HFFc6 (cell line): ENCODE data around the gene TRIAP1. TPM values are rescaled to one million over a fixed set of nuclear protein-coding genes. Genes with fewer than 3 reads are reported as not detected.
A peak's percentile ranks its signal among the peaks of the same experiment; 100 is the strongest.
"Not testable (repeated sequence)": the region's sequence is repeated elsewhere in the genome, so short reads cannot be mapped to it uniquely, and the experiment has no call there.

Experiments used
- DNase-seq: peaks from one replicate; pipeline ENCODE4 v3.0.0-alpha.2; 2018
- H3K27ac Mint-ChIP-seq: 2 replicates; pipeline ENCODE4 v1.8.0; 2020; ENCODE audit warnings: mild to moderate bottlenecking, mixed read lengths
- H3K27me3 Mint-ChIP-seq: 2 replicates; pipeline ENCODE4 v1.8.0; 2021; ENCODE audit warnings: mild to moderate bottlenecking, moderate library complexity, mixed read lengths; ENCODE audit not compliant: insufficient read depth
- H3K36me3 Mint-ChIP-seq: 2 replicates; pipeline ENCODE4 v1.8.0; 2021; ENCODE audit warnings: low read depth, mixed read lengths
- H3K4me1 Mint-ChIP-seq: 2 replicates; pipeline ENCODE4 v1.8.0; 2020; ENCODE audit warnings: low read depth, mixed read lengths
- H3K4me3 Mint-ChIP-seq: 2 replicates; pipeline ENCODE4 v1.8.0; 2020; ENCODE audit warnings: mild to moderate bottlenecking, moderate library complexity, mixed read lengths
- H3K9me3 Mint-ChIP-seq: 2 replicates; pipeline ENCODE4 v1.8.0; 2020; ENCODE audit warnings: mild to moderate bottlenecking, mixed read lengths
- total RNA-seq, 6 experiments: library from RNA; stranded (reverse); fragmentation: NEBNext Ultra II Directional; extraction: Animal tissue kit (Norgen Biotek cat#: 25700); gene quantifications; 2 replicates in 1 of 6; 3 replicates in 5 of 6; pipeline ENCODE4 v1.2.3, GENCODE V29; 2021
- TF ChIP-seq, protein P1 (sequence below): fragments of 200-600 bp; sonication (generic); IDR thresholded peaks from 2 replicates; pipeline ENCODE4 v1.5.0; 2021; ENCODE audit warnings: antibody characterized with exemption, mild to moderate bottlenecking

TRIAP1 gene
- total RNA-seq, 6 experiments from 2014 or later: 37.9 to 49.0 (median 41.6) TPM

DNA sequence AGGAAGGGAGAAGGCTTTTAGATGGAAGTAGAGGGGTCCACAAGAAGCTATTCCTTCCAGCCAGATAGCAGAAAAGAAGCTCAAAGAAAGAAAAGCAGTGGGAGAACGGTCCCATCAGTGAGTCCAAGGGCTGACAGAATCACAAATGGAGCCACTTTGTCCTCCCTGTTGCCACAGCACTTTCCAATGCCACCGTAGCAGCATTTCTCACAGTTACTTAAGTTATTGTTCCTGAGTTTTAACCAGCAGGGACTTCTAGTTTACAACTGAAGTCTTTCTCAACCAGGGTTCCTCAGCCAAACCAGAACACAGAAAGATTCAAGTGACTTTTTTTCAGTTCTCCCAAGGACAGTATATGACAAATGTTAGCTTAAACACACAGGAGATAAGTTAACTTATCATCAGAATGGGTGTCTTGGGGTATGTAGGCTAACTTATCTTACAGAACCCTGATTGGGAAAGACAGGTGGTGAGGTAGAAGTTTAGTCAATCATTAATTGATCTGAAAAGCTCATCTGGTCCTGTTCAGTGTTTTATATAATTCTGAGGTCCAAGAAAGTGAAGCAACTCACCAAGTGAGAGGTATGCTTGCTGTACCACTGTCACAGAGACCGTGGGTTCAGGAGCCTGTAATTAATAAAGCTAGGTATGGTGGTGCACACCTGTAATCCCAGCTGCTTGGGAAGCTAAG, 7.0 kb upstream of the TRIAP1 start:
- DNase-seq: no peak
- Mint-ChIP-seq H3K27ac (0 out of 2 replicates have a peak overlapping the region, but pooled peaks have one; percentile 31), H3K36me3 (peaks cover 18% of the 10 kb centered on the region), H3K27me3 (peaks cover 3% of the 10 kb centered on the region; the same call in 1 of the 2 replicates), H3K9me3 (no peaks in the 10 kb centered on the region), H3K4me3 (no peak overlapping the region), H3K4me1 (peaks cover 8% of the 10 kb centered on the region; the same call in 1 of the 2 replicates)
- TF ChIP-seq, protein P1, sequence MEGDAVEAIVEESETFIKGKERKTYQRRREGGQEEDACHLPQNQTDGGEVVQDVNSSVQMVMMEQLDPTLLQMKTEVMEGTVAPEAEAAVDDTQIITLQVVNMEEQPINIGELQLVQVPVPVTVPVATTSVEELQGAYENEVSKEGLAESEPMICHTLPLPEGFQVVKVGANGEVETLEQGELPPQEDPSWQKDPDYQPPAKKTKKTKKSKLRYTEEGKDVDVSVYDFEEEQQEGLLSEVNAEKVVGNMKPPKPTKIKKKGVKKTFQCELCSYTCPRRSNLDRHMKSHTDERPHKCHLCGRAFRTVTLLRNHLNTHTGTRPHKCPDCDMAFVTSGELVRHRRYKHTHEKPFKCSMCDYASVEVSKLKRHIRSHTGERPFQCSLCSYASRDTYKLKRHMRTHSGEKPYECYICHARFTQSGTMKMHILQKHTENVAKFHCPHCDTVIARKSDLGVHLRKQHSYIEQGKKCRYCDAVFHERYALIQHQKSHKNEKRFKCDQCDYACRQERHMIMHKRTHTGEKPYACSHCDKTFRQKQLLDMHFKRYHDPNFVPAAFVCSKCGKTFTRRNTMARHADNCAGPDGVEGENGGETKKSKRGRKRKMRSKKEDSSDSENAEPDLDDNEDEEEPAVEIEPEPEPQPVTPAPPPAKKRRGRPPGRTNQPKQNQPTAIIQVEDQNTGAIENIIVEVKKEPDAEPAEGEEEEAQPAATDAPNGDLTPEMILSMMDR: no peak

DNA sequence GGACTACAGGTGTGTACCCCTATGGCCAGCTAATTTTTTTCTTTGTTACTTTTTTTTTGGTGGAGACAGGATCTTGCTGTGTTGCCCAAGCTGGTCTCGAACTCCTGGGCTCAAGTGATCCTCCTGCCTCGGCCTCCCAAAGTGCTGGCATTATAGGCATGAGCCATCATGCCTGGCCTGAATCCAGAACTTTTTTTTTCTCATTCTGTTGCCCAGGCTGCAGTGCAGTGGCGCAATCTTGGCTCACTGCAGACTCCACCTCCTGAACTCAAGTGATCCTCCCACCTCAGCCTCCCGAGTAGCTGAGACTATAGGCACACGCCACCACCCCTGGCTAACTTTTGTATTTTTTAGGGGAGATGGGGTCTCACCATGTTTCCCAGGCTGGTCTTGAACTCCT, 6.3 kb upstream of the TRIAP1 start:
- H3K27me3 Mint-ChIP-seq, H3K4me3 Mint-ChIP-seq, H3K9me3 Mint-ChIP-seq, DNase-seq: not testable (repeated sequence)
- Mint-ChIP-seq H3K36me3 (peaks cover 21% of the 10 kb centered on the region), H3K4me1 (peaks cover 11% of the 10 kb centered on the region), H3K27ac (0 out of 2 replicates have a peak overlapping the region, but pooled peaks have one; percentile 31)

DNA sequence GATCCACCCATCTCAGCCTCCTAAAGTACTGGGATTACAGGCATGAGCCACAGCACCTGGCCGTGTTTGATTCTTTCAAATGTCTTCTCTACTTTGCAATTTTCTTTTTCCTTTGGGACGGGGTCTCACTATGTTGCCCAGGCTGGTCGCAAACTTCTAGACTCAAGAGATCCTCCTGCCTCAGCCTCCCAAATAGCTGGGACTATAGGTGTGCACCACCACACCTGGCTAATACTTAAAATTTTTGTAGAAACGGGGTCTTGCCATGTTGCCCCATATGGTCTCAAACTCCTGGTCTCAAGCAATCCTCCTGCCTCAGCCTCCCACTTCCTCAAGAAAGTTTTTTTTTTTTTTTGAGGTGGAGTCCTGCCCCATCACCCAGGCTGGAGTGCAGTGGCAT, 1.8 kb upstream of the TRIAP1 start:
- no peak for DNase-seq
- peak overlapping the region; percentile 99 for H3K4me3 Mint-ChIP-seq
- peaks cover 25% of the 10 kb centered on the region for H3K36me3 Mint-ChIP-seq
- no peak overlapping the region for H3K27ac Mint-ChIP-seq
- TF ChIP-seq, protein P1: no peak
- peaks cover 30% of the 10 kb centered on the region for H3K4me1 Mint-ChIP-seq
- H3K27me3 Mint-ChIP-seq: no peaks in the 10 kb centered on the region
- no peaks in the 10 kb centered on the region for H3K9me3 Mint-ChIP-seq

DNA sequence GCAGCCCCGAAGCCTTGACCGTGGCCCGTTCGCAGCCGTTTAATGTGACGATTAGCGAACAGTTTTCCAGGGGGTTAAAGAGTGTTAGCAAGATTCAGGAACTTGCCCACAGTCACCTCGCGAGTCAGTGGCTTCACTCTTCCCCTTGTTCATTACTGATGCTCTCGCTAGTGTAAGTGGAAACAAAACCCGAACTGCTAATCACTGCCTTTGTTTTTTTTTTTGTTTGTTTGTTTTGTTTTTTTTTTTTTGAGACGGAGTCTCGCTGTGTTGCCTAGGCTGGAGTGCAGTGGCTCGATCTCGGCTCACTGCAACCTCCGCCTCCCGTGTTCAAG, 627 bp upstream of the TRIAP1 start:
- Mint-ChIP-seq H3K4me3 (peak overlapping the region; percentile 99), H3K27ac (peak overlapping the region; percentile 88), H3K36me3 (peaks cover 25% of the 10 kb centered on the region), H3K4me1 (peaks cover 30% of the 10 kb centered on the region)
- not testable (repeated sequence) for H3K27me3 Mint-ChIP-seq, DNase-seq, H3K9me3 Mint-ChIP-seq

DNA sequence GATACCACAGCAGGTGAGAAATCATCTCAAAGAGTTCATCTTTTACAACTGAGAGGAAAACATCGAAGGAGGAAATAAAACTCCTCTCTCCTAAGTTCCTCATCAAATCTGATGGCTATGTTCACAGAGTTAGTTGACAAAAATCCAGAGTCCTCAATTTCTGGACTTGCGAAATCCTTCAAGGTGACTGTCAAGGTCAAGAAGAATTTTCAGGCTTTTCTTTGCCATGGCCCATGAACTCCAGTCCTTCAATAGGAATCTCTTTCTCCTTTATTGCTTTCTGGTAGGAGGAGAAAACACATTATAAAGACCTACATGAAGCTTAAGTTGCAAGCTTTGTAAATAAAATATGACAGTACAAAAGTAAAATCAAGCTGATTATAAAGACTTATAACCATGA, 1.5 kb downstream of the TRIAP1 start:
- H3K27ac Mint-ChIP-seq: no peak overlapping the region

DNA sequence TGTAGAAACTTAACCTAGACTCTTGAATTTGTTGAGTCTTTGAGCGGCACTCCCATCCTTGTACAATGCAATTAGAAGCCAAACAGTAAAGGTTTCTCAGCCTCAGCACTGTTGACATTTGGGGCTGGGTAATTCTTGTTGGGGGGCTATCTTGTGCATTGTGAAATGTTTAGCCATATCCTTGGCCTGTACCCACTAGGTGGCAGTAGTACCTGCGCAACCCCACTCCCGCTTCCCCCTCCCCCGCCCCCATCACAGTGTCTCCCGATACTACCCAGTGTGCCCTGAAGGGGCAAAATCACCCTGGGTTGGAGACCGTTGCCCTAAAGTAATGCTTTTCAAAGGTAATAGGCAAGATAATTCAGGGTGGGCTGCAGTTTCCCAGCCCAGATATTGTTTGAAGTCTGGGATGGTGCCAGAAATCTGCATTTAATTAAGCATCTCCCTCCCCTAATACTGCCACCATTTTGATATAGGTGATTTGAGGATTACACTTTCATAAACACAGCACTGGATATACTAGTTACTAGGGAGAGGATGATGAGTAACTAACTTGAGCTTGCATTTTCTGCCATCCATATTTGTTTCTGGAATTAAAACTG, 6.4 kb downstream of the TRIAP1 start:
- TF ChIP-seq, protein P1: peak; percentile 81
- Mint-ChIP-seq H3K4me3 (no peak overlapping the region), H3K27me3 (no peaks in the 10 kb centered on the region), H3K4me1 (peaks cover 32% of the 10 kb centered on the region), H3K27ac (no peak overlapping the region), H3K9me3 (no peaks in the 10 kb centered on the region), H3K36me3 (peaks cover 15% of the 10 kb centered on the region)
- peak; percentile 26 for DNase-seq

More for the DNA sequence above, 1.5 kb downstream of the TRIAP1 start:
- TF ChIP-seq, protein P1: no peak
- peaks cover 37% of the 10 kb centered on the region for H3K4me1 Mint-ChIP-seq
- no peak for DNase-seq
- peaks cover 25% of the 10 kb centered on the region for H3K36me3 Mint-ChIP-seq
- peak overlapping the region; percentile 99 for H3K4me3 Mint-ChIP-seq
- no peaks in the 10 kb centered on the region for H3K27me3 Mint-ChIP-seq
- H3K9me3 Mint-ChIP-seq: no peaks in the 10 kb centered on the region
